HL-60 (cell line): Measurements from ENCODE around the gene ZNF462.

Source experiments
- DNase-seq, 2 experiments: peaks; one replicate each; pipeline ENCODE4 v3.0.0-alpha.2; 2010 to 2020; ENCODE audit warnings: low read depth in 1 of 2, low spot score in 1 of 2
- H3K27ac ChIP-seq: fragments of 250-450 bp; sonication (Bioruptor Pico); replicated peaks from 2 replicates; pipeline ENCODE4 v1.5.1; 2020; ENCODE audit warnings: mild to moderate bottlenecking, moderate library complexity
- H3K27me3 ChIP-seq: fragments of 250-450 bp; sonication (Bioruptor Pico); 2 replicates; pipeline ENCODE4 v1.5.1; 2021; ENCODE audit warnings: mild to moderate bottlenecking, moderate library complexity; ENCODE audit not compliant: insufficient read depth, poor library complexity, severe bottlenecking
- H3K4me3 ChIP-seq: replicated peaks from 2 replicates; pipeline ENCODE4 v1.5.1; 2011; ENCODE audit warnings: mild to moderate bottlenecking, control low read depth, low read length; ENCODE audit not compliant: insufficient read depth
- CTCF ChIP-seq: IDR thresholded peaks from one replicate; pipeline ENCODE4 v1.5.1; 2011; ENCODE audit warnings: low read length, control low read depth, inconsistent platforms; ENCODE audit not compliant: insufficient read depth
- GABPA ChIP-seq: IDR thresholded peaks from 2 replicates; pipeline ENCODE4 v1.6.1; 2012; ENCODE audit warnings: low read depth
- POLR2AphosphoS5 ChIP-seq: IDR thresholded peaks from 2 replicates; pipeline ENCODE4 v1.6.1; 2012; ENCODE audit warnings: low read depth
- REST ChIP-seq: IDR thresholded peaks from 2 replicates; pipeline ENCODE4 v1.6.1; 2012; ENCODE audit warnings: low read depth; ENCODE audit not compliant: insufficient replicate concordance
- SPI1 ChIP-seq: IDR thresholded peaks from 2 replicates; pipeline ENCODE4 v1.6.1; 2012; ENCODE audit warnings: low read depth, mild to moderate bottlenecking, borderline replicate concordance

Gene ZNF462

GRCh38 chr9:107051392-107051791 lies 188.4 kb downstream of the ZNF462 start:
- no peak overlapping the region for H3K27ac ChIP-seq
- no peaks in the 10 kb centered on the region for H3K27me3 ChIP-seq
- DNase-seq: no peak
- no peak overlapping the region for H3K4me3 ChIP-seq
- TF ChIP-seq POLR2AphosphoS5 (no peak), GABPA (no peak), SPI1 (no peak), CTCF (no peak), REST (no peak)

GRCh38 chr9:107054146-107054545 lies 191.2 kb downstream of the ZNF462 start:
- DNase-seq: no peak
- Histone ChIP-seq H3K27ac (no peak overlapping the region), H3K4me3 (no peak overlapping the region), H3K27me3 (no peaks in the 10 kb centered on the region)
- TF ChIP-seq CTCF: no peak
- no peak for TF ChIP-seq REST
- TF ChIP-seq SPI1: no peak
- TF ChIP-seq GABPA: no peak
- no peak for TF ChIP-seq POLR2AphosphoS5

- TF ChIP-seq SPI1 (no peak), REST (no peak), GABPA (no peak), CTCF (no peak), POLR2AphosphoS5 (no peak)
Measured at GRCh38 chr9:107059220-107059619, 196.3 kb downstream of the ZNF462 start.

More at GRCh38 chr9:107059220-107059619, 196.3 kb downstream of the ZNF462 start:
- Histone ChIP-seq H3K27me3 (no peaks in the 10 kb centered on the region), H3K27ac (no peak overlapping the region), H3K4me3 (no peak overlapping the region)
- no peak for DNase-seq
